Subcutaneous abdominal adipose tissue (tissue), 5 donors: ENCODE results near the gene GLIPR1.

Experiments
- H3K27ac ChIP-seq: one replicate; pipeline ENCODE4 v1.7.0; 2013; ENCODE audit warnings: low read depth, mild to moderate bottlenecking, inconsistent platforms, low read length, moderate library complexity
- H3K27me3 ChIP-seq, 5 donors: one replicate each; pipeline ENCODE4 v1.7.0; 2013; ENCODE audit warnings: low read length in 5 of 5, inconsistent platforms in 1 of 5; ENCODE audit not compliant: control insufficient read depth in 5 of 5, insufficient read depth in 4 of 5
- H3K36me3 ChIP-seq, 5 donors: one replicate each; pipeline ENCODE4 v1.7.0; 2013; ENCODE audit warnings: low read length in 5 of 5; ENCODE audit not compliant: control insufficient read depth in 5 of 5, insufficient read depth in 5 of 5
- H3K4me1 ChIP-seq, 5 donors: one replicate each; pipeline ENCODE4 v1.7.0; 2013; ENCODE audit warnings: low read length in 5 of 5, mild to moderate bottlenecking in 3 of 5, moderate library complexity in 1 of 5; ENCODE audit not compliant: control insufficient read depth in 5 of 5, insufficient read depth in 5 of 5
- H3K4me3 ChIP-seq, 5 donors: one replicate each; pipeline ENCODE4 v1.7.0; 2013; ENCODE audit warnings: low read length in 5 of 5, low read depth in 1 of 5
- H3K9ac ChIP-seq, 5 donors: one replicate each; pipeline ENCODE4 v1.7.0; 2013; ENCODE audit warnings: low read length in 5 of 5, mild to moderate bottlenecking in 4 of 5, moderate library complexity in 3 of 5
- H3K9me3 ChIP-seq, 5 donors: one replicate each; pipeline ENCODE4 v1.7.0; 2013; ENCODE audit warnings: low read length in 5 of 5; ENCODE audit not compliant: control insufficient read depth in 5 of 5
- donor health status: healthy.
- donor health status: healthy.
- donor health status: healthy.
- donor health status: healthy.
- donor health status: healthy.

Gene GLIPR1

DNA sequence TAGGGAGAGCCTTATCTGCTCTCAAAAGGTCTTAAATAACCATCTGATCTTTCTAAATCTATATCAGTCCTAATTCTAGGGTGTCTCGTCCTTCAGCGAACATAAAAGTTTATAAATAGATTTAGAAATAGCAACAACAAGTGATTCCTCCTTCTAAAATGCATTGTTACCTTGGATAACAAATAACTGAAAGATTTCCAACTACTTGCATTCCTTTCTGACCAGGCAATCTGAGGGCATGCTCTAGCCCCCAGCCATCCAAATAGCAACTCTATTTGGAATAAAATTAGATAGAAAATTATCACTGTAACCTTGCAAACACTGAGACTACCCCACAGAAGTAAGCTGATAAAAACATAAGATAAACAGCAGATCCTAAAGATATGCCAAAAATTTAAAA lies 52.7 kb downstream of the GLIPR1 start:
- Histone ChIP-seq H3K36me3 (no peaks in the 10 kb centered on the region), H3K4me3 (no peak overlapping the region), H3K27me3 (no peaks in the 10 kb centered on the region), H3K9me3 (no peaks in the 10 kb centered on the region), H3K9ac (no peak overlapping the region), H3K27ac (no peak overlapping the region), H3K4me1 (no peaks in the 10 kb centered on the region)

- no peak overlapping the region for H3K4me3 ChIP-seq
Measured at GRCh38 chr12:75539889-75540288, 59.3 kb downstream of the GLIPR1 start.

DNA sequence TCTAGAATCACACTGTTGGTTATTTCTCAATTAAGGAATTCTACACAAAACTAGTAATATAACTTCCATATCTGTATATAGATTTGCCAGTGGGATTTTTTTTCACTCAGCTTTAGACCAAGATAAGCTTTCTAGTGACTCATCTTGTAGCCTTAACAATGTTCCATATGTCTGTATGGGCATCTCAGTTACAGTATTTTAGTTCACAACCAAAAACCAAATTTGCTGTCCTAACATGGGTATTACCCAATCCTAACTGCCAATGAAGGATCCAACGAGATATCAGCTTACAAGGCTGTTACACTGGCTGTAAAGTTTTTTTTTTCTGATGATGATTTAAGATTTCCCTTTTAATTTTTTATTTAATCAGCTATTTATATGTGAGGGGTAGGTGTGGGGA lies 62.4 kb downstream of the GLIPR1 start:
- Histone ChIP-seq H3K9me3 (no peaks in the 10 kb centered on the region), H3K36me3 (no peaks in the 10 kb centered on the region), H3K27ac (no peak overlapping the region), H3K4me1 (no peaks in the 10 kb centered on the region), H3K27me3 (no peaks in the 10 kb centered on the region), H3K4me3 (no peak overlapping the region), H3K9ac (no peak overlapping the region)

More at GRCh38 chr12:75539889-75540288, 59.3 kb downstream of the GLIPR1 start:
- Histone ChIP-seq H3K9me3 (no peaks in the 10 kb centered on the region), H3K9ac (no peak overlapping the region), H3K4me1 (no peaks in the 10 kb centered on the region), H3K27me3 (no peaks in the 10 kb centered on the region), H3K36me3 (no peaks in the 10 kb centered on the region), H3K27ac (no peak overlapping the region)

GRCh38 chr12:75543529-75543928 lies 63.0 kb downstream of the GLIPR1 start:
- no peaks in the 10 kb centered on the region for H3K4me1 ChIP-seq

GRCh38 chr12:75545636-75546035 lies 65.1 kb downstream of the GLIPR1 start:
- Histone ChIP-seq H3K9me3 (no peaks in the 10 kb centered on the region), H3K4me3 (no peak overlapping the region), H3K36me3 (no peaks in the 10 kb centered on the region), H3K27ac (no peak overlapping the region), H3K27me3 (no peaks in the 10 kb centered on the region), H3K9ac (no peak overlapping the region), H3K4me1 (peaks cover 0 to 8% (median 6%) of the 10 kb centered on the region in 5 donors)

More at GRCh38 chr12:75543529-75543928, 63.0 kb downstream of the GLIPR1 start:
- Histone ChIP-seq H3K9me3 (no peaks in the 10 kb centered on the region), H3K4me3 (no peak overlapping the region), H3K36me3 (no peaks in the 10 kb centered on the region), H3K9ac (no peak overlapping the region), H3K27ac (no peak overlapping the region), H3K27me3 (no peaks in the 10 kb centered on the region)

DNA sequence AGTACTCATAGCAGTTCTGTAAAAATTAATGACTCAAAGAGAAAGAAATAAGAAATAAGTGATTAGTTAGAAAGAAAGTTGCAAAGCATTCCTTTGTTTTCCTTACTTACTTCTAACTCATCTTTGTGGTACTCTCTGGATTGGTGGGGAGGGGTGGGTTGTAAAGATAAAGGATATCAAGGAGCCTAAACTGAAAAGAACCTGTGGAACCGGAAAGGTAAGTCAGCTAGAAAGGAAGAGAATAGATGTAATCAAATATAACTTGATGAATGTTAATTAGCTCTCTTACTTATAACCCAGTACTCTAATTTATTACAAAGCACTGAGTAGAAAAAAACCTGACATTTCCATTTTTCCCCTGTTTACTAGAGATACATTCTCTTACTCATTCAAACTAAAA lies 68.3 kb downstream of the GLIPR1 start:
- no peaks in the 10 kb centered on the region for H3K9me3 ChIP-seq
- H3K4me3 ChIP-seq, result no peak overlapping the region
- H3K36me3 ChIP-seq, result no peaks in the 10 kb centered on the region
- H3K27ac ChIP-seq, result no peak overlapping the region
- peaks cover 0 to 16% (median 12%) of the 10 kb centered on the region in 5 donors for H3K4me1 ChIP-seq
- no peaks in the 10 kb centered on the region for H3K27me3 ChIP-seq
- no peak overlapping the region for H3K9ac ChIP-seq

- Histone ChIP-seq H3K27ac (no peak overlapping the region), H3K4me3 (no peak overlapping the region), H3K27me3 (no peaks in the 10 kb centered on the region), H3K4me1 (peaks cover 0 to 23% (median 23%) of the 10 kb centered on the region in 5 donors), H3K9me3 (no peaks in the 10 kb centered on the region), H3K36me3 (no peaks in the 10 kb centered on the region), H3K9ac (no peak overlapping the region)
Measured at GRCh38 chr12:75549989-75550388, 69.4 kb downstream of the GLIPR1 start.

- Histone ChIP-seq H3K36me3 (no peaks in the 10 kb centered on the region), H3K4me1 (peaks cover 0 to 24% (median 23%) of the 10 kb centered on the region in 5 donors), H3K4me3 (no peak overlapping the region), H3K27me3 (no peaks in the 10 kb centered on the region), H3K9me3 (no peaks in the 10 kb centered on the region), H3K27ac (no peak overlapping the region), H3K9ac (no peak overlapping the region)
Measured at GRCh38 chr12:75550401-75551240, 70.1 kb downstream of the GLIPR1 start.

DNA sequence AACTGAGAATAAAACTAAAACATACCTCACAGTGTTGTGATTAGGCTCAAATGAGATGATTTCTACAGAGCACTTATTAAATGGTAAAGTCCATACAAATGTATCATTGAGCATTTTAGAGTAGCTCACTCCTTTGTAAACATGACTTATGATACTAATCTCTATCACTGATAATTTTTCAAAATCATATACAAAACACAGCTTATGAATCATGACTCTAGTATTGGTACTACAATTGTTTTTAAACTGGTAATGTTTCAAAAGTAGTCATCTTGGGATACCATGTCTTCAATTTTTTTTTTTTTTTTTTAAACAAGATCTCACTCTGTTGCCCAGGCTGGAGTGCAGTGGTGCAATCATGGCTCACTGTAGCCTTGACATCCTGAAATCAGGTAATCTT lies 70.9 kb downstream of the GLIPR1 start:
- Histone ChIP-seq H3K9ac (no peak overlapping the region), H3K36me3 (no peaks in the 10 kb centered on the region), H3K9me3 (no peaks in the 10 kb centered on the region), H3K4me1 (peaks cover 0 to 24% (median 23%) of the 10 kb centered on the region in 5 donors), H3K27me3 (no peaks in the 10 kb centered on the region), H3K27ac (no peak overlapping the region), H3K4me3 (no peak overlapping the region)

GRCh38 chr12:75553398-75553797 lies 72.8 kb downstream of the GLIPR1 start:
- Histone ChIP-seq H3K9me3 (no peaks in the 10 kb centered on the region), H3K27me3 (no peaks in the 10 kb centered on the region), H3K27ac (peak overlapping the region; percentile 67), H3K9ac (no peak overlapping the region), H3K36me3 (no peaks in the 10 kb centered on the region), H3K4me3 (no peak overlapping the region), H3K4me1 (peaks cover 0 to 24% (median 23%) of the 10 kb centered on the region in 5 donors)
